AG10803 (cell line): ENCODE measurements around the gene IL4R.
"Not testable (repeated sequence)": the region's sequence is repeated elsewhere in the genome, so short reads cannot be mapped to it uniquely, and the experiment has no call there.

Source experiments
- DNase-seq: peaks from one replicate; pipeline ENCODE4 v3.0.0; 2010; ENCODE audit warnings: low read depth
- H3K4me3 ChIP-seq: 2 replicates; pipeline ENCODE4 v1.5.1; 2011; ENCODE audit warnings: mild to moderate bottlenecking, low read length, control low read depth
- CTCF ChIP-seq: conservative IDR thresholded peaks from 2 replicates; pipeline ENCODE4 v1.5.1; 2011; ENCODE audit warnings: mild to moderate bottlenecking, low read length, control low read depth, inconsistent platforms

Gene IL4R

GRCh38 chr16:27284865-27285675, 28.7 kb upstream of the IL4R start:
- H3K4me3 ChIP-seq = no peak overlapping the region
- no peak for DNase-seq
- no peak for TF ChIP-seq CTCF

- DNase-seq = no peak
- H3K4me3 ChIP-seq = no peak overlapping the region
- no peak for TF ChIP-seq CTCF
These were observed 28.0 kb upstream of the IL4R start for GRCh38 chr16:27285676-27286196.

- DNase-seq = peak; percentile 94
- 0 out of 2 replicates have a peak, but pooled peaks have one; percentile 4 for TF ChIP-seq CTCF
- H3K4me3 ChIP-seq = no peak overlapping the region
These were observed 27.3 kb upstream of the IL4R start for GRCh38 chr16:27286451-27286850.

GRCh38 chr16:27287051-27287811, 26.5 kb upstream of the IL4R start:
- no peak for TF ChIP-seq CTCF

GRCh38 chr16:27287887-27288286, 25.9 kb upstream of the IL4R start:
- no peak for DNase-seq
- TF ChIP-seq CTCF = no peak
- no peak overlapping the region for H3K4me3 ChIP-seq

More at GRCh38 chr16:27287051-27287811, 26.5 kb upstream of the IL4R start:
- no peak for DNase-seq
- no peak overlapping the region for H3K4me3 ChIP-seq

- DNase-seq, H3K4me3 ChIP-seq: not testable (repeated sequence)
These were observed 25.5 kb upstream of the IL4R start for GRCh38 chr16:27288313-27288712.

GRCh38 chr16:27289669-27290068, 24.1 kb upstream of the IL4R start:
- no peak for TF ChIP-seq CTCF
- no peak overlapping the region for H3K4me3 ChIP-seq
- no peak for DNase-seq
